Measurements from ENCODE around the gene KCNH8.
"Not testable (repeated sequence)": the region's sequence is repeated elsewhere in the genome, so short reads cannot be mapped to it uniquely, and the experiment has no call there.

The KCNH8 gene

GRCh38 chr3:19147905-19148767 is at the start of gene KCNH8:
Gene KCNH8 (plus strand): TSS chr3:19148510. CDS start chr3:19148720, 210 bp downstream.
- DNase-seq, result peak; percentile 3 to 89 (median 62)

- DNase-seq, result not testable (repeated sequence)
Measured at GRCh38 chr3:19102654-19103290, 45.5 kb upstream of the KCNH8 start.

GRCh38 chr3:19103510-19103909 is 44.8 kb upstream of the KCNH8 start:
- no peak for DNase-seq

- no peak for DNase-seq
Measured at GRCh38 chr3:19104459-19104858, 43.9 kb upstream of the KCNH8 start.

- DNase-seq, result no peak
Measured at GRCh38 chr3:19105826-19106225, 42.5 kb upstream of the KCNH8 start.

- no peak for DNase-seq
Measured at GRCh38 chr3:19106307-19106706, 42.0 kb upstream of the KCNH8 start.

- DNase-seq, result peak in 10 of 56 donors; percentile 2 to 20 (median 5)
Measured at GRCh38 chr3:19107719-19108118, 40.6 kb upstream of the KCNH8 start.

- no peak for DNase-seq
Measured at GRCh38 chr3:19110335-19110895, 37.9 kb upstream of the KCNH8 start.

- no peak for DNase-seq
Measured at GRCh38 chr3:19114461-19114860, 33.8 kb upstream of the KCNH8 start.

- DNase-seq, result no peak
Measured at GRCh38 chr3:19116239-19116638, 32.1 kb upstream of the KCNH8 start.

- no peak for DNase-seq
Measured at GRCh38 chr3:19124752-19125151, 23.6 kb upstream of the KCNH8 start.

GRCh38 chr3:19139863-19140262 is 8.4 kb upstream of the KCNH8 start:
- DNase-seq, result no peak

- peak; percentile 8 to 86 (median 67) for DNase-seq
Measured at GRCh38 chr3:19146685-19147650, 1.3 kb upstream of the KCNH8 start.

- peak in 2 of 56 donors; percentile 32 to 36 for DNase-seq
Measured at GRCh38 chr3:19148768-19149091, 420 bp downstream of the KCNH8 start.

GRCh38 chr3:19149368-19149767 is 1.1 kb downstream of the KCNH8 start:
- DNase-seq, result peak in 12 of 56 donors; percentile 0 to 44 (median 10)

GRCh38 chr3:19151171-19151570 is 2.9 kb downstream of the KCNH8 start:
- DNase-seq, result no peak

- no peak for DNase-seq
Measured at GRCh38 chr3:19154693-19155250, 6.5 kb downstream of the KCNH8 start.

GRCh38 chr3:19155375-19155774 is 7.1 kb downstream of the KCNH8 start:
- peak in 13 of 56 donors; percentile 1 to 56 (median 11) for DNase-seq

GRCh38 chr3:19159966-19160635 is 11.8 kb downstream of the KCNH8 start:
- no peak for DNase-seq

- DNase-seq, result peak in 1 of 56 donors; percentile 1
Measured at GRCh38 chr3:19165654-19166053, 17.3 kb downstream of the KCNH8 start.

Data from amygdala (tissue), 56 donors.